DMS153 treated with DMSO at 0.1 percent for 48 hours (cell line): ENCODE measurements around the gene SLC16A3.

Experiments
- DNase-seq: peaks from one replicate; lab custom pipeline; 2025; ENCODE audit not compliant: unreplicated experiment; lab: John Stamatoyannopoulos, UW

The SLC16A3 gene

GRCh38 chr17:82281076-82281475, 52.2 kb downstream of the SLC16A3 start:
- no peak for DNase-seq

GRCh38 chr17:82281502-82282238, 52.8 kb downstream of the SLC16A3 start:
- DNase-seq, result no peak

- DNase-seq, result no peak
Observed at GRCh38 chr17:82282239-82283207, 53.7 kb downstream of the SLC16A3 start.

- DNase-seq, result peak; percentile 13
Observed at GRCh38 chr17:82283208-82283749, 54.4 kb downstream of the SLC16A3 start.

GRCh38 chr17:82285141-82285540, 56.3 kb downstream of the SLC16A3 start:
- no peak for DNase-seq

GRCh38 chr17:82287013-82287867, 58.4 kb downstream of the SLC16A3 start:
- no peak for DNase-seq

- DNase-seq, result peak; percentile 98
Observed at GRCh38 chr17:82287868-82288801, 59.3 kb downstream of the SLC16A3 start.
